NB4 (cell line): ENCODE data around the gene KRT3.

ENCODE experiments used
- DNase-seq: peaks from one replicate; pipeline ENCODE4 v3.0.0; 2010; ENCODE audit warnings: low read depth
- H3K4me3 ChIP-seq: one replicate; pipeline ENCODE4 v1.5.1; 2011; ENCODE audit warnings: mild to moderate bottlenecking, low read depth, low read length, moderate library complexity
- CTCF ChIP-seq: IDR thresholded peaks from one replicate; pipeline ENCODE4 v1.5.1; 2012; ENCODE audit warnings: low read depth, low read length
- MYC ChIP-seq: IDR thresholded peaks from 2 replicates; pipeline ENCODE4 v1.6.1; 2011; ENCODE audit warnings: low read depth, low read length
- POLR2A ChIP-seq: IDR thresholded peaks from 2 replicates; pipeline ENCODE4 v1.6.1; 2011; ENCODE audit warnings: mild to moderate bottlenecking; ENCODE audit not compliant: insufficient read length; ENCODE audit errors: extremely low read depth
- TF ChIP-seq, protein P1 (sequence below): IDR thresholded peaks from 2 replicates; pipeline ENCODE4 v1.6.1; 2011; ENCODE audit warnings: low read depth, low read length

Gene KRT3

DNA sequence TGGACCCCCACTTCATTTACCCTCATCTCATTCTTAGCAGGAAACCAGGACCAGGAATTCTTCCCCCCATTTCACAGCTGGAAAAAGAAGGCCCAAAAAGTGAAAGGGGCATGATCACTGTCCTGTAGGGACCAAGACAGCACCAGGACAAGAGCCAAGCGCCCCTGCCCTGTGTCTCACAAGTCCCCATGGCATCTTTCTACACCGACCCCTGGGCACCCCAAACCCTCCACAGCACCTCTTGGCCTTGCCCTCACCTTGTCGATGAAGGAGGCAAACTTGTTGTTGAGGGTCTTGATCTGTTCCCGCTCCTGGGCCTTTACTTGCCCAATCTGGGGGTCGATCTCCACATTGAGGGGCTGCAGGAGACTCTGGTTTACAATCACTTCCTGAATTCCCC lies 19.5 kb downstream of the KRT3 start:
- no peak for TF ChIP-seq POLR2A
- no peak for TF ChIP-seq MYC
- TF ChIP-seq CTCF, result no peak
- TF ChIP-seq, protein P1, sequence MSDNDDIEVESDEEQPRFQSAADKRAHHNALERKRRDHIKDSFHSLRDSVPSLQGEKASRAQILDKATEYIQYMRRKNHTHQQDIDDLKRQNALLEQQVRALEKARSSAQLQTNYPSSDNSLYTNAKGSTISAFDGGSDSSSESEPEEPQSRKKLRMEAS, result no peak
- no peak for DNase-seq
- no peak overlapping the region for H3K4me3 ChIP-seq

DNA sequence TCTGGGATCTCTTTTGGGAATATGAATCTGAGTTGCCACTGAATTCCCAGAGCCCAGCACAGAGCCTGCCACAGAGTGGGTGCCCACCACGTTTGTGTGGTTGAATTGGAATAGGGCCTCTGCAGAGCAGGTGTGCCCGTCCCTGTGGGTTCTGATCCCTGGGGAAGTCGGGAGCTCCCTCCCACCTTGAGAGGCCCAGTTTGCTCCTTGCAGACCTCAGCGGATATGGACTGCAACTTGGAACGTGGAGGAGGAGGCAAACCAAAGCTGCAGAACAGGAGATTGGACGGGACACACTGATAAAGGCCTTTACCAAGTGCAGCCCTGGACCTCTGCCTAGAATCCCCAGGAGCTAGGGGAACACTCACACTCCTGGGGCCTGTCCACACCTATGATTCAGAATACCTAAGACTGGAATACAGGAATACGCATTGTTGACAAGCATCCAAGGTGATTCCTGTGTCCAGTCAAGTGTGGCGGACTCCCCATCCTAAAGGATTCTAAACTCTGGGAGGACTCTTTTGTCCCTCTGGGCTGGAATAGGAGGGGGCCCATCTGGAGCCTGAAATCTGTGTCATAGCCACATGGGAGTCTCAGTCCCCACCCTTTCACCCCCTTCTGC lies 21.2 kb downstream of the KRT3 start:
- DNase-seq, result no peak
- H3K4me3 ChIP-seq, result no peak overlapping the region
- no peak for TF ChIP-seq MYC
- TF ChIP-seq, protein P1, result no peak
- no peak for TF ChIP-seq POLR2A

GRCh38 chr12:52772772-52773171 lies 23.1 kb downstream of the KRT3 start:
- H3K4me3 ChIP-seq, result no peak overlapping the region
- DNase-seq, result no peak
- no peak for TF ChIP-seq CTCF
- TF ChIP-seq, protein P1, result no peak
- no peak for TF ChIP-seq POLR2A
- TF ChIP-seq MYC, result no peak

GRCh38 chr12:52772188-52772587 lies 23.7 kb downstream of the KRT3 start:
- no peak overlapping the region for H3K4me3 ChIP-seq
- no peak for DNase-seq
- TF ChIP-seq, protein P1, result no peak
- no peak for TF ChIP-seq CTCF
- no peak for TF ChIP-seq POLR2A
- TF ChIP-seq MYC, result no peak

- TF ChIP-seq CTCF, result no peak
- TF ChIP-seq, protein P1, result no peak
- TF ChIP-seq POLR2A, result no peak
- no peak for TF ChIP-seq MYC
- H3K4me3 ChIP-seq, result no peak overlapping the region
- DNase-seq, result no peak
Measured at GRCh38 chr12:52771505-52771904, 24.4 kb downstream of the KRT3 start.

DNA sequence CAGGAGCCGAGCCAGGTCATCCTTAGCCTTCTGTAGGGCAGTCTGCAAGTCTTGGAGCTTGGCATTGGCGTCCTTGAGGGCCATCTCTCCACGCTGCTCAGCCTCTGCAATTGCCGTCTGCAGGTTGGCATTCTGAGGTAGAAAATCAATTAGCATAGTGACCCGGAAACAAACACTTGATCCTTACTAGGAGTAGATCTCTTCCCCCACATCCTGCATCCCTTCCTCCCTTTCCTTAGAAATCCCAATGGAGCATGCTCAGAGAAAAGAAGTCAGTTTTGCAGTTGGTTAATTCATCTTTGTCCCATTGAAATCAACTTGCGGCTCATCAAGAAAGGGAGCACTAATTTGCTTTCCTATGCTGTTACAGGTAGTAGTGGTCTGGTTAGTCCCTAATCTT lies 24.8 kb downstream of the KRT3 start:
- no peak overlapping the region for H3K4me3 ChIP-seq
- no peak for DNase-seq
- TF ChIP-seq, protein P1, result no peak
- TF ChIP-seq CTCF (no peak), MYC (no peak), POLR2A (no peak)
